ENCODE results near the gene MSI2.

The MSI2 gene

GRCh38 chr17:57624386-57624785 is 368.1 kb downstream of the MSI2 start:
- Histone ChIP-seq H3K36me3 (ENCODE audit: insufficient read depth, insufficient read length, low read length) (peaks cover 14% of the 10 kb centered on the region), H3K4me1 (ENCODE audit: insufficient read depth, insufficient read length) (peaks cover 5% of the 10 kb centered on the region), H3K27me3 (ENCODE audit: insufficient read depth, insufficient read length) (no peaks in the 10 kb centered on the region), H3K9ac (ENCODE audit: insufficient read length, low read depth) (no peak overlapping the region), H3K4me3 (ENCODE audit: insufficient read length, low read depth) (no peak overlapping the region), H3K9me3 (ENCODE audit: insufficient read depth, low read length) (no peaks in the 10 kb centered on the region)
- TF ChIP-seq YY1 (IDR thresholded peaks at IDR 0.05; ENCODE audit: insufficient read depth, insufficient read length): no peak
- TF ChIP-seq ZNF274 (IDR thresholded peaks at IDR 0.05; ENCODE audit: low read depth, low read length): no peak
- no peak for TF ChIP-seq SUZ12 (IDR thresholded peaks at IDR 0.05; ENCODE audit: extremely low read depth, insufficient read depth, insufficient read length)
- DNase-seq (ENCODE audit: low read depth, low spot score): no peak

DNA sequence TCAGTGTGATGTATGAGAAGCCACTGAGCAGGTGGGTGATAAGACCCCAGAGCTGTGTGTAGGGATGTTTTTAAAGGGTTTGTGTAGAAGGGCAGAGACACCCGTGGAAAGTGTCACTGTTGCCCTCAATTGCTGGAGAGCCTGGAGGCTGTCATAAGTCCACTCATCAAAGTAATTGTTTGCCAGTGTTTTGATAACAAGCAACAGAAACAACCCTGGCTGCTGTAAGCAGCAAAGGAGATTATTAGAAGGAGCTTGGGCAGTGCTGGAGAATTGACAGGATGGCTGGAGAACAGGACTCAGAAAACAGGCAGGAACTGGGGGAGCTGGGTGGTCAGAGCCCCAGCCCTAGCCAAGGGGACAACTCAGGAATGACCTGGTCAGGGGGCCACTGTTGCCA is 369.2 kb downstream of the MSI2 start:
- Histone ChIP-seq H3K9ac (ENCODE audit: insufficient read length, low read depth) (no peak overlapping the region), H3K9me3 (ENCODE audit: insufficient read depth, low read length) (no peaks in the 10 kb centered on the region), H3K4me1 (ENCODE audit: insufficient read depth, insufficient read length) (peaks cover 5% of the 10 kb centered on the region), H3K27me3 (ENCODE audit: insufficient read depth, insufficient read length) (no peaks in the 10 kb centered on the region), H3K36me3 (ENCODE audit: insufficient read depth, insufficient read length, low read length) (peaks cover 22% of the 10 kb centered on the region), H3K4me3 (ENCODE audit: insufficient read length, low read depth) (no peak overlapping the region)
- no peak for DNase-seq (ENCODE audit: low read depth, low spot score)
- TF ChIP-seq YY1 (IDR thresholded peaks at IDR 0.05; ENCODE audit: insufficient read depth, insufficient read length) (no peak), ZNF274 (IDR thresholded peaks at IDR 0.05; ENCODE audit: low read depth, low read length) (no peak), SUZ12 (IDR thresholded peaks at IDR 0.05; ENCODE audit: extremely low read depth, insufficient read depth, insufficient read length) (no peak)

DNA sequence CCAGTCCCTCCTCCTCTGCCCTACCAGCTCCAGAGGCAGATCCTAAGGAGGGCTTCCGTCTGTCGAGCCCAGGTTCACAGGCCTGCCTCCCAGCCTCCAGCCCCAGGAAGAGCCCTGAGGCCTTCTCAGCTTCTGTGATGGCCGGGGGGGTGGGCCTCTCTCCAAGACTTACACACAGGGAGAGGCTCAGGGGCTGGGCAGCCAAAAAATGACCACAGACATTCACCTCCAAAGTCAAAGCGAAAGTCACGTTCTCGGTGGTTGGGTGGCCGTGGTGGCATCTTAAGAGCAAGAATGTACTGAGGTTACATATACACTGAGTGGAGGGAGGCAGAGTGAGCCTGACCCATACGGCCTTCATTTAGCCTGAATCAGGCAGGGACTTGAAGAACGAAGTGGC is 369.6 kb downstream of the MSI2 start:
- DNase-seq (ENCODE audit: low read depth, low spot score): no peak
- TF ChIP-seq YY1 (IDR thresholded peaks at IDR 0.05; ENCODE audit: insufficient read depth, insufficient read length) (no peak), ZNF274 (IDR thresholded peaks at IDR 0.05; ENCODE audit: low read depth, low read length) (no peak), SUZ12 (IDR thresholded peaks at IDR 0.05; ENCODE audit: extremely low read depth, insufficient read depth, insufficient read length) (no peak)
- Histone ChIP-seq H3K4me3 (ENCODE audit: insufficient read length, low read depth) (no peak overlapping the region), H3K36me3 (ENCODE audit: insufficient read depth, insufficient read length, low read length) (peaks cover 26% of the 10 kb centered on the region), H3K4me1 (ENCODE audit: insufficient read depth, insufficient read length) (peaks cover 5% of the 10 kb centered on the region), H3K9me3 (ENCODE audit: insufficient read depth, low read length) (no peaks in the 10 kb centered on the region), H3K9ac (ENCODE audit: insufficient read length, low read depth) (no peak overlapping the region), H3K27me3 (ENCODE audit: insufficient read depth, insufficient read length) (no peaks in the 10 kb centered on the region)

GRCh38 chr17:57626520-57627210 is 370.3 kb downstream of the MSI2 start:
- TF ChIP-seq YY1 (IDR thresholded peaks at IDR 0.05; ENCODE audit: insufficient read depth, insufficient read length) (no peak), ZNF274 (IDR thresholded peaks at IDR 0.05; ENCODE audit: low read depth, low read length) (no peak), SUZ12 (IDR thresholded peaks at IDR 0.05; ENCODE audit: extremely low read depth, insufficient read depth, insufficient read length) (no peak)
- DNase-seq (ENCODE audit: low read depth, low spot score): no peak
- H3K4me3 ChIP-seq (ENCODE audit: insufficient read length, low read depth): no peak overlapping the region
- H3K9ac ChIP-seq (ENCODE audit: insufficient read length, low read depth): no peak overlapping the region
- no peaks in the 10 kb centered on the region for H3K9me3 ChIP-seq (ENCODE audit: insufficient read depth, low read length)
- H3K27me3 ChIP-seq (ENCODE audit: insufficient read depth, insufficient read length): no peaks in the 10 kb centered on the region
- H3K36me3 ChIP-seq (ENCODE audit: insufficient read depth, insufficient read length, low read length): peaks cover 31% of the 10 kb centered on the region
- peaks cover 5% of the 10 kb centered on the region for H3K4me1 ChIP-seq (ENCODE audit: insufficient read depth, insufficient read length)

DNA sequence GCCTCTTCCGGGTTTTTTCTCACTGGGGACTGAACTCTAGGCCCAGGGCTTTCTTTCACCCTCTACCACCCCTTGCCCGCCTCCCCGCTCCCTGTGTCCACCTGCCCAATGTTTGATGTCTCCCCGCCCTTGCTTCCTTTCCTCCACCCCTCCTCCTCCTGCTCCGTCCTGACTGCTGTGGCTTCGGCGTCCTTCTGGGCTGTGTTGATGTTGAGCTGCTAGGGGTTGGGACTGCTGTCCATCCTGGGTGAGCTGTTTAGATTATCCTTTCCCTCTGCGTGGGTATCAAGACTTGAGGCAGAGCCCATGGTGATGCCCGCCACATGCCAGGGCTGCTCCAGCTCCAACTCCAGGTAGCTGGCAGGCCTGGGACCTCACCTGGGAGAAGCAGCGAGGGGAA is 371.3 kb downstream of the MSI2 start:
- peaks cover 2% of the 10 kb centered on the region for H3K4me1 ChIP-seq (ENCODE audit: insufficient read depth, insufficient read length)
- H3K27me3 ChIP-seq (ENCODE audit: insufficient read depth, insufficient read length): no peaks in the 10 kb centered on the region
- no peak overlapping the region for H3K4me3 ChIP-seq (ENCODE audit: insufficient read length, low read depth)
- peaks cover 37% of the 10 kb centered on the region for H3K36me3 ChIP-seq (ENCODE audit: insufficient read depth, insufficient read length, low read length)
- no peak overlapping the region for H3K9ac ChIP-seq (ENCODE audit: insufficient read length, low read depth)
- TF ChIP-seq YY1 (IDR thresholded peaks at IDR 0.05; ENCODE audit: insufficient read depth, insufficient read length): no peak
- TF ChIP-seq SUZ12 (IDR thresholded peaks at IDR 0.05; ENCODE audit: extremely low read depth, insufficient read depth, insufficient read length): no peak
- no peak for TF ChIP-seq ZNF274 (IDR thresholded peaks at IDR 0.05; ENCODE audit: low read depth, low read length)
- no peak for DNase-seq (ENCODE audit: low read depth, low spot score)
- no peaks in the 10 kb centered on the region for H3K9me3 ChIP-seq (ENCODE audit: insufficient read depth, low read length)

GRCh38 chr17:57628421-57628820 is 372.1 kb downstream of the MSI2 start:
- Histone ChIP-seq H3K9ac (ENCODE audit: insufficient read length, low read depth) (no peak overlapping the region), H3K36me3 (ENCODE audit: insufficient read depth, insufficient read length, low read length) (peaks cover 38% of the 10 kb centered on the region), H3K9me3 (ENCODE audit: insufficient read depth, low read length) (no peaks in the 10 kb centered on the region), H3K4me1 (ENCODE audit: insufficient read depth, insufficient read length) (peaks cover 2% of the 10 kb centered on the region), H3K4me3 (ENCODE audit: insufficient read length, low read depth) (no peak overlapping the region), H3K27me3 (ENCODE audit: insufficient read depth, insufficient read length) (no peaks in the 10 kb centered on the region)
- DNase-seq (ENCODE audit: low read depth, low spot score): no peak
- no peak for TF ChIP-seq SUZ12 (IDR thresholded peaks at IDR 0.05; ENCODE audit: extremely low read depth, insufficient read depth, insufficient read length)
- no peak for TF ChIP-seq ZNF274 (IDR thresholded peaks at IDR 0.05; ENCODE audit: low read depth, low read length)
- TF ChIP-seq YY1 (IDR thresholded peaks at IDR 0.05; ENCODE audit: insufficient read depth, insufficient read length): no peak

GRCh38 chr17:57629470-57629869 is 373.1 kb downstream of the MSI2 start:
- H3K4me1 ChIP-seq (ENCODE audit: insufficient read depth, insufficient read length): peaks cover 2% of the 10 kb centered on the region
- no peak overlapping the region for H3K4me3 ChIP-seq (ENCODE audit: insufficient read length, low read depth)
- no peak overlapping the region for H3K9ac ChIP-seq (ENCODE audit: insufficient read length, low read depth)
- no peaks in the 10 kb centered on the region for H3K9me3 ChIP-seq (ENCODE audit: insufficient read depth, low read length)
- no peak for TF ChIP-seq ZNF274 (IDR thresholded peaks at IDR 0.05; ENCODE audit: low read depth, low read length)
- TF ChIP-seq SUZ12 (IDR thresholded peaks at IDR 0.05; ENCODE audit: extremely low read depth, insufficient read depth, insufficient read length): no peak
- no peak for TF ChIP-seq YY1 (IDR thresholded peaks at IDR 0.05; ENCODE audit: insufficient read depth, insufficient read length)
- H3K27me3 ChIP-seq (ENCODE audit: insufficient read depth, insufficient read length): no peaks in the 10 kb centered on the region
- no peak for DNase-seq (ENCODE audit: low read depth, low spot score)
- H3K36me3 ChIP-seq (ENCODE audit: insufficient read depth, insufficient read length, low read length): peaks cover 38% of the 10 kb centered on the region
